Activated naive CD4-positive, alpha-beta T cell treated with anti-CD3 and anti-CD28 coated beads for 36 hours (primary cell): ENCODE measurements around the gene GRM5. TPM values are rescaled to one million over a fixed set of nuclear protein-coding genes. Genes with fewer than 3 reads are reported as not detected.
A peak's percentile ranks its signal among the peaks of the same experiment; 100 is the strongest.
"Not testable (repeated sequence)": the region's sequence is repeated elsewhere in the genome, so short reads cannot be mapped to it uniquely, and the experiment has no call there.

Source experiments
- CTCF ChIA-PET: fragments of 350-600 bp; sonication (Branson Sonifier 250); formaldehyde crosslinking; loops from one replicate; lab custom pipeline; 2021; ENCODE audit warnings: antibody characterized with exemption; lab: Charles Lee
- DNase-seq: peaks from one replicate; pipeline ENCODE4 v3.0.0-alpha.2; 2020
- H3K27ac Mint-ChIP-seq: one replicate; pipeline ENCODE4 v1.8.0; 2021; ENCODE audit warnings: mild to moderate bottlenecking, mixed read lengths
- H3K27me3 Mint-ChIP-seq: one replicate; pipeline ENCODE4 v1.8.0; 2021; ENCODE audit warnings: low read depth, mixed read lengths
- H3K36me3 Mint-ChIP-seq: one replicate; pipeline ENCODE4 v1.8.0; 2021; ENCODE audit warnings: low read depth, mixed read lengths
- H3K4me1 Mint-ChIP-seq: one replicate; pipeline ENCODE4 v1.8.0; 2021; ENCODE audit warnings: low read depth, mixed read lengths
- H3K4me3 Mint-ChIP-seq: one replicate; pipeline ENCODE4 v1.8.0; 2021; ENCODE audit warnings: mild to moderate bottlenecking, moderate library complexity, mixed read lengths
- H3K9me3 Mint-ChIP-seq: one replicate; pipeline ENCODE4 v1.8.0; 2021; ENCODE audit warnings: mixed read lengths
- intact Hi-C: fragments of 100-400 bp; cut with micrococcal nuclease; formaldehyde crosslinking; loops from one replicate; pipeline ENCODE4 v1.15.1; 2023
- total RNA-seq, 2 experiments: library from RNA; stranded (reverse); gene quantifications; one replicate each; pipeline ENCODE4 v1.2.3, GENCODE V29; 2021

The GRM5 gene
- total RNA-seq, 2 experiments from 2014 or later, result not detected

DNA sequence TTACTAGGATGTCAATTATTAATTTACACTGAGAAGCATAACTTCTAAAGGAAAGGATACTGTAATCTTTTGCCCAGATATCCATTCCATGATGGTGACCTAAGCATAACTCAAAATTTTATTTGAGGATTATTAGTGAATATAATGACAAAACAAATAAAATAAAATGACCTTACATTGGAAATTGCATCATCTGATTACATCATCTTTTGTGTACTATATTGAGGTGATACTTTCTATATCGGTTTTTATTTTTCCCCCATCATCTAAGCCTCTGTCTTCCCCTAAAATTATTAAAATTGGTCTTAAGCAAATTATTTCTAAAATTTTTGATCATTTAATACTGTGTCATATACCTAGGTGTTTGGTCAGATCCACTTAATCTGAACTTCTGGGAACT is 578.1 kb downstream of the GRM5 start:
- H3K27me3 Mint-ChIP-seq, result no peaks in the 10 kb centered on the region
- no peak overlapping the region for H3K27ac Mint-ChIP-seq
- CTCF ChIA-PET, result interaction anchor here (1.1 kb wide), 1 partner anchor 17 kb away, joined by 4 read pairs; no protein-coding TSS in a partner anchor
- no peak for DNase-seq
- H3K4me3 Mint-ChIP-seq, result no peak overlapping the region
- no peaks in the 10 kb centered on the region for H3K4me1 Mint-ChIP-seq
- peaks cover 2% of the 10 kb centered on the region for H3K9me3 Mint-ChIP-seq
- no peaks in the 10 kb centered on the region for H3K36me3 Mint-ChIP-seq
- intact Hi-C loops, result no loop called here

DNA sequence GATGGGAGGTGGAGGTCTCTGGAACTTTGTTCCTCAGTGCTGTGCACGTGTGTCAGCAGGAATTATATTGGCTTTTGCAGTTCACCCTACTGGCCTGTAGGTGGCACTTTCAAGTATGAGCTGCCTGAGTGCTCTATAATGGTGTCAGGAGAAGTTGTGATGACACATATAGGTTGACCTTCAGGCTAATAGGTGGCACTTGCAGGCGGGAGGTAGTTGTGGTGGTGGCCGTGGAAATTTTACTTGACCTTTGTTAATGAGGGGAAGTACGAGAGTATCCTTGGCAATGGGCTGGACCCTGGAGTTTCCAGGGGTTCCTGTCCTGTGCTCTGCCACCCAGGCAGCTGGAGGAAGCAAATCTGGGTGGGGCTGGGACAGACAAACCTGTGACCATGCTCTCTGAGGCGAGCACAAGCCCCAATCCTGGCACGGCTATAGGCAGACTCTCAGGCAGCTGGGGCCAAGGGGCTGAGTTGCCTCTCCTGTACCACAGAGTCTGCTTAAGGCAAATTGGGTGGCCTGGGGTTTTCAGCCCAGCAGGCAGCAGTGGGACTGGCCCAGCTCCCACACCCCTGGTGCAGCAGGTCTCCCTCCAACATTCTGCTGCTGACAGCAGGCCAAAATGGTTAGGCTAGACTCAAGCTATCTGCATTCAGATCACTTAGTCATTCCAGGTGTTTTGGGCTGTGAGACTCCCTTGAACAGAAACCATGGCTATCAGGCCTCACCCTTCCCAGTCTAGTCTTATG is 580.7 kb downstream of the GRM5 start:
- peak; percentile 41 for DNase-seq
- intact Hi-C loops, result loop anchor here (1.0 to 5.0 kb wide), 3 partner anchors 52 to 383 kb away; no protein-coding TSS in a partner anchor
- H3K4me1 Mint-ChIP-seq, result no peaks in the 10 kb centered on the region
- H3K27me3 Mint-ChIP-seq, result no peaks in the 10 kb centered on the region
- no peaks in the 10 kb centered on the region for H3K36me3 Mint-ChIP-seq
- no peak overlapping the region for H3K27ac Mint-ChIP-seq
- H3K4me3 Mint-ChIP-seq, result no peak overlapping the region
- no peaks in the 10 kb centered on the region for H3K9me3 Mint-ChIP-seq
- CTCF ChIA-PET, result interaction anchor here (0.8 to 2.0 kb wide), 7 partner anchors 10 to 254 kb away, joined by 3 to 5 read pairs (median 3); no protein-coding TSS in a partner anchor

DNA sequence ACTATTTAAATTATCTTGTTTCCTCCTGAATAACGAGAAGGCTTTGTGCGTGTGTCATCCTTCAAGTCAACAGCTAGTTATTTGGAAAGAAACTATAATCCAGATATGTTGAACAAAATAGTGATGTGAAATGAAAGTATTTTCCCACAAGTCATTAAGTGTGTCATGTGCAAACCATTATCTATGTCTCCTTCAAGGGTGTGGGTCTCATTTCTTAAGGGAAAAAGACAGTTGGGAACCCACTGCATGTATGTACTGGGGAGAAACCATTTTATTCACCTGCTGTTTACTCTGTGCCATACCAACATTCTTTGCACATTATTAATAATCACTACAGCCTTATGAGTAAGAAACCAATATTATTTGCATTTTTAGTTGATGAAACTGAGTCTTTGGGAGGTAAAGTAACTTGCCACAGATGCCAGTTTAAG is 582.9 kb downstream of the GRM5 start:
- Mint-ChIP-seq H3K27me3 (no peaks in the 10 kb centered on the region), H3K9me3 (no peaks in the 10 kb centered on the region)
- intact Hi-C loops, result loop anchor here (5.0 kb wide), 1 partner anchor 381 kb away; no protein-coding TSS in a partner anchor

DNA sequence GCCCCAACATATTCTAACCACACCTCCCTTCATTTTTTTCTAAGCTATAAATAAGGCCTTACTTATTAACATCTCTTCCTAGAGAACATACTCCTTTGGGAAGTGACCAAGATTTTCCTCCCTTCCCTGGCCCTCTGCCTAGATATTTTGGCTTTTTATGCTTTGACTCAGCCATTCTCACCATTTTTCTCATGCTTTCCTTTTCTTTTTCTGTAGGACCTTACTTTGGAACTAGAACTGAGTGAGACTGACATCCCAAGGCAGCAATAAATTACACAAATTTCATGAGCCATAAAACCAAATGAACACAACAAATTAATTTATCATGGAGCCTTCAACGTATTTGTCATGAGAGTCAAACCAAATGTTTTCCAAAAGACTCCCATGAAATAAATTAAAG is 585.6 kb downstream of the GRM5 start:
- H3K36me3 Mint-ChIP-seq, result no peaks in the 10 kb centered on the region
- H3K4me1 Mint-ChIP-seq, result no peaks in the 10 kb centered on the region
- no peak overlapping the region for H3K4me3 Mint-ChIP-seq
- no peak overlapping the region for H3K27ac Mint-ChIP-seq
- DNase-seq, result no peak
- CTCF ChIA-PET, result no interaction called here
- intact Hi-C loops, result loop anchor here (5.0 kb wide), 1 partner anchor 378 kb away; no protein-coding TSS in a partner anchor
- no peaks in the 10 kb centered on the region for H3K27me3 Mint-ChIP-seq
- H3K9me3 Mint-ChIP-seq, result no peaks in the 10 kb centered on the region

More for the DNA sequence above, 582.9 kb downstream of the GRM5 start:
- Mint-ChIP-seq H3K4me3 (no peak overlapping the region), H3K27ac (no peak overlapping the region), H3K36me3 (no peaks in the 10 kb centered on the region), H3K4me1 (no peaks in the 10 kb centered on the region)
- CTCF ChIA-PET, result no interaction called here
- no peak for DNase-seq

DNA sequence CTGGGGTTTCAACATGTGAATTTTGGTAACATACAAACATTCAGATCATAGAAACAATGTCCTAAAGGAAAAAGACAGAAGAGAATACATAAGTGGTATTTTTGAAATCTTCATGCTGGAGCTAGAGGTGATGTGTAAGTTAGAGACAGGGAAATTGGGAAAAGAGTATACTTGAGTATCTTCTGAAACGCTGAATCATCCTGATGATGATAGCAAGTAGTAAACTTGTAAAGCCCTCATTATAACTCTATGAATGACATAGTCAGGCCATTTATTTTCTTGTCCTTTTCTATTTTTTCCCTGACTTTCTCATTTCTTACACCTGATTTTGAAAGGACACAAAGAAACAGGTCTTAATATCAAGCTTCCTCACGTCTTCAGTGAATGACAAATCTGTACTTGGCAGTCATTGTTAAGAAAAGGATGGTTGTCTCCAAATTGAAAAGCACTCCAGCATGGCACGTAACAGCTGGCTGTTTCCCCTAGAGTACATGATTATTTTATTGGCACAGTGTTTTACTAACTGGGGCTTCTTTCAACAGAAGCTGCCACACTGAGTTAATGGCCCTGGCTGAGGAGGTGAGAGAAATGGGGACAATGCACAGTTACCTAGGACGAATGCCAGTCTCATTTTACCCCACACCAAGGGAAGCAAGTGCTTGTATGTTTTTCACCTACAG is 587.5 kb downstream of the GRM5 start:
- H3K9me3 Mint-ChIP-seq, result no peaks in the 10 kb centered on the region
- H3K27ac Mint-ChIP-seq, result no peak overlapping the region
- no peaks in the 10 kb centered on the region for H3K4me1 Mint-ChIP-seq
- no peak for DNase-seq
- intact Hi-C loops, result no loop called here
- H3K27me3 Mint-ChIP-seq, result peaks cover 2% of the 10 kb centered on the region
- CTCF ChIA-PET, result interaction anchor here (0.6 to 1.7 kb wide), 3 partner anchors 90 to 247 kb away, joined by 3 to 4 read pairs (median 4); no protein-coding TSS in a partner anchor
- no peak overlapping the region for H3K4me3 Mint-ChIP-seq
- H3K36me3 Mint-ChIP-seq, result no peaks in the 10 kb centered on the region

DNA sequence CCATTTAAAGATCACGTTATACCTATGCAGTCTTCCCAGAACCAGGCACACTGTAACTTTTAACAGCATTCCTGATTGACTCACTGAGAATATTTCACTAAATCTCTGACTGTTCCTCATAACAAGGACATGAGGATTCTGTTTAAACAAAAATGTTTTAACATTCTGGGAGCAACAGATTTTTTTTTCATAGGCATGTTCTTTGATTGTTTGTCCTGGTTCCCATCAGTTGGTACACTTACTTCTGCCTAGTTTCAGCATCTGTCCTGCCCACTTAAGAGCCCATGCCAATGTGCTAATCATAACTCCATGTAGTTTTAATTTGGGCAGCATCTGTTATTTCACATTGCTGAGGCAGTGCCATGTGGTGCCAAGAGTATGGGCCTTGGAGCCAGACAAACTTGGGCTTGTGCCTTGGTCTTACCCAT is 589.8 kb downstream of the GRM5 start:
- Mint-ChIP-seq H3K4me3 (no peak overlapping the region), H3K9me3 (no peaks in the 10 kb centered on the region), H3K4me1 (no peaks in the 10 kb centered on the region), H3K27me3 (peaks cover 2% of the 10 kb centered on the region), H3K36me3 (no peaks in the 10 kb centered on the region), H3K27ac (no peak overlapping the region)
- CTCF ChIA-PET, result no interaction called here
- intact Hi-C loops, result no loop called here
- no peak for DNase-seq

DNA sequence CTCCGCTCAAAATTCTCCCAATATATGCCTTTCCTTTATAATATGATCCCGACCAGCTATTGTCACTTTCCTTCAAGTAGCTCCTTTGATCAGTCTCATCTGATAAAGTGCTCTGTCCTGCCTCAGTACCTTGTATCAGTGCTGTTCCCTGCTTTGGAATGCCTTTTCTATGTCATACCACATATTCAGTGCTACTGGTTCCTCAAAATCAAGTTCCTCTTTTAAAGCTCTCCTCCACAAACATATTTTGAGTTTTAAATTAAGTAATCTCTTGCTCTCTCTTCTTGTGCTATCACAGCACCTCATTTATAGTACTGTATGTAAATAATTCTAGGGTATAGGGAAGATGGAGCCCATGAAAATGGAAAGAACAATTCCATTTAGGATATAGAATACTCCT is 591.1 kb downstream of the GRM5 start:
- no peaks in the 10 kb centered on the region for H3K4me1 Mint-ChIP-seq
- DNase-seq, result no peak
- H3K27me3 Mint-ChIP-seq, result peaks cover 2% of the 10 kb centered on the region
- no peaks in the 10 kb centered on the region for H3K36me3 Mint-ChIP-seq
- intact Hi-C loops, result no loop called here
- H3K27ac Mint-ChIP-seq, result no peak overlapping the region
- H3K4me3 Mint-ChIP-seq, result no peak overlapping the region
- H3K9me3 Mint-ChIP-seq, result no peaks in the 10 kb centered on the region
- CTCF ChIA-PET, result no interaction called here

DNA sequence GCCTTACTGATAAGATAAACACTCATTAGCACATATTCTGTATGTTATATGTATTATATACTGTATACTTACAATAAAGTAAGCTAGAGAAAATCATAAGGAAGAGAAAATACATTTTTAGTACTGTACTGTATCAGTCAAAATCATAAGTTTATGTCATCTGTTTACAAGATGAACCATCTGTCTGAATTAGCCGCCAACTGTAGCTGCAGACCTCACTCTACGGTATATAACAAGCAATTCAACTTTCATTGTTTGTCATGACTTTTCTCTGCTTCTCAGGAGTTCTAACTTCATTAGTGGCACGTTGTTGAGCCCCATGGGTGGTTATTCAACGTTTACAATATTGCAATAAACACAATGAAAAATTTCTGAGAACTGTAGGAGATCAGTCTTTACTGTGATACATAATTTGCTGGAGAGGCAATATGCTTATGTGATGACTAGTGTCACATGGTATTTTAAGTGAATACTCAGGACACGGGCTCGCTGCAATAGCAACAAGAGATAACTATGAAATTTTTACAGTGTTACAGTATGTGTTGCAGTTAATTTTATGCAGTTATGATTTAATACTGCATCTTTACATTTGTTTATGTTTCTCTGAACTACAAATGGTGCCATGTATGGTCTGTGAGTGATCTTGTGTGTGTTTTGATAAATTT is 596.1 kb downstream of the GRM5 start:
- H3K36me3 Mint-ChIP-seq, result no peaks in the 10 kb centered on the region
- no peak for DNase-seq

DNA sequence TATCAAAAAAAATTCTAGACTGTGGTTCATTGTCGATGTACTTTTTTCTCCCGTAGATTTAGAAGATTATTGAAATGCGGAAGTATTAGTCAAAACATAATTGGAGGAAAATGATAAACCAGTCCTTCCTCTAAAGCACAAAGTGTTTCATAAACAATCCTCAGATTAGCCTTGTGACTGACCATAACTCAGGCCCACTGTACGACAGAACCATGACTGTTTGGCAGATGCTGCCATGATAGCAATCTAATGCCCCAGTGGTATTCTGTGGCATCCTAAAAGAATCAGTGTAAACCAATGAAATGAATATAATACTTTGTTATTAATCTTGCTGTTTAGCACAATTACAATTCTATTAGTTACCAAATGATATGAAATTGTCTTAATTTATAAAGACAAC is 601.3 kb downstream of the GRM5 start:
- CTCF ChIA-PET, result no interaction called here
- intact Hi-C loops, result no loop called here

More for the DNA sequence above, 596.1 kb downstream of the GRM5 start:
- intact Hi-C loops, result no loop called here
- peaks cover 6% of the 10 kb centered on the region for H3K27me3 Mint-ChIP-seq
- no peaks in the 10 kb centered on the region for H3K4me1 Mint-ChIP-seq
- H3K27ac Mint-ChIP-seq, result no peak overlapping the region
- H3K9me3 Mint-ChIP-seq, result no peaks in the 10 kb centered on the region
- no peak overlapping the region for H3K4me3 Mint-ChIP-seq
- CTCF ChIA-PET, result no interaction called here

DNA sequence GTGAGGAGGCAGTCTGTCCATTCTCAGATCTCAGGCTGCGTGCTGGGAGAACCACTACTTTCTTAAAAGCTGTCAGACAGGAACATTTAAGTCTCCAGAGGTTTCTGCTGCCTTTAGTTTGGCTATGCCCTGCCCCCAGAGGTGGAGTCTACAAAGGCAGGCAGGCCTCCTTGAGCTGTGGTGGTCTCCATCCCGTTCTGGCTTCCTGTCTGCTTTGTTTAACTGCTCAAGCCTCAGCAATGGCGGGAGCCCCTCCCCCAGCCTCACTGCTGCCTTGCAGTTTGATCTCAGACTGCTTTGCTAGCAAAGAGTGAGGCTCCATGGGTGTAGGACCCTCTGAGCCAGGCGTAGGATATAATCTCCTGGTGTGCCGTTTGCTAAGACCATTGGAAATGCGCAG is 602.5 kb downstream of the GRM5 start:
- H3K27me3 Mint-ChIP-seq, H3K4me1 Mint-ChIP-seq, H3K4me3 Mint-ChIP-seq, H3K27ac Mint-ChIP-seq, H3K36me3 Mint-ChIP-seq, DNase-seq, intact Hi-C loops, H3K9me3 Mint-ChIP-seq, CTCF ChIA-PET: not testable (repeated sequence)

More for the DNA sequence above, 601.3 kb downstream of the GRM5 start:
- Mint-ChIP-seq H3K36me3 (no peaks in the 10 kb centered on the region), H3K27me3 (peaks cover 4% of the 10 kb centered on the region), H3K4me3 (no peak overlapping the region), H3K27ac (no peak overlapping the region), H3K9me3 (peaks cover 2% of the 10 kb centered on the region), H3K4me1 (no peaks in the 10 kb centered on the region)
- no peak for DNase-seq

DNA sequence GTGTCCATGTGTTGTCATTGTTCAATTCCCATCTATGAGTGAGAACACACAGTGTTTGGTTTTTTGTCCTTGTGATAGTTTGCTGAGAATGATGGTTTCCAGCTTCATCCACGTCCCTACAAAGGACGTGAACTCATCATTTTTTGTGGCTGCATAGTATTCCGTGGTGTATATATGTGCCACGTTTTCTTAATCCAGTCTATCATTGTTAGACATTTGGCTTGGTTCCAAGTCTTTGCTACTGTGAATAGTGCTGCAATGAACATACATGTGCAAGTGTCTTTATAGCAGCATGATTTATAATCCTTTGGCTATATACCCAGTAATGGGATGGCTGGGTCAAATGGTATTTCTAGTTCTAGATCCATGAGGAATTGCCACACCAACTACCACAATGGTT is 607.7 kb downstream of the GRM5 start:
- H3K9me3 Mint-ChIP-seq, DNase-seq, H3K4me3 Mint-ChIP-seq, CTCF ChIA-PET, H3K27ac Mint-ChIP-seq, H3K27me3 Mint-ChIP-seq, intact Hi-C loops, H3K36me3 Mint-ChIP-seq, H3K4me1 Mint-ChIP-seq: not testable (repeated sequence)

DNA sequence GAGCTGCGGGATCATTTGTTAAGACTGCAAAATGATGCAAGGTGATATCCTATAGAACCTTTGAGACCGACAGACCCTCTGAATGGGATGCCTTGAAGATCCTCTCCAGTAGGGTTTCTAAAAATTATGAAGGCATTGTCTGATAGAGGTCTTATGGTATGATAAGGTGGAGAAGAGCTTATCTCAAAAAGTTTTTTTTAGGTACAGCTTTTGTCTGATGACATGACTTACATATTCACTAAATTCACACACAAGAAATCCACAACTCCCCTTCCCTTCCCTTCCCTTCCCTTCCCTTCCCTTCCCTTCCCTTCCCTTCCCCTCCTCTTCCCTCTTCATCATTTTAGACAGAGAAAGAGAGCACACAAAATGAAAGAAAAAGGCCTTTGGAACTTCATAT is 609.8 kb downstream of the GRM5 start:
- DNase-seq, result no peak
- Mint-ChIP-seq H3K27me3 (no peaks in the 10 kb centered on the region), H3K9me3 (peaks cover 4% of the 10 kb centered on the region), H3K27ac (no peak overlapping the region), H3K4me1 (no peaks in the 10 kb centered on the region), H3K36me3 (no peaks in the 10 kb centered on the region), H3K4me3 (no peak overlapping the region)
- intact Hi-C loops, result no loop called here
- CTCF ChIA-PET, result interaction anchor here (0.6 kb wide), 1 partner anchor 22 kb away, joined by 5 read pairs; no protein-coding TSS in a partner anchor
